Tongue (tissue), 2 donors: ENCODE measurements around the gene UBQLNL. TPM values are rescaled to one million over a fixed set of nuclear protein-coding genes. Genes with fewer than 3 reads are reported as not detected.
A peak's percentile ranks its signal among the peaks of the same experiment; 100 is the strongest.

ENCODE experiments used
- DNase-seq: peaks from one replicate; pipeline ENCODE4 v3.0.0-alpha.2; 2015
- total RNA-seq: library from RNA; depleted of rRNA; stranded (reverse); fragments of >200 nt; gene quantifications from one replicate; pipeline ENCODE4 v1.2.3, GENCODE V29; 2014

The UBQLNL gene
- 0.10 TPM for total RNA-seq

- no peak for DNase-seq
Observed at GRCh38 chr11:5516599-5516998, at the start of gene UBQLNL. Gene UBQLNL (minus strand): TSS chr11:5516699. CDS start chr11:5516441, 258 bp downstream.

- no peak for DNase-seq
Observed at GRCh38 chr11:5564259-5565019, 47.9 kb upstream of the UBQLNL start.

- DNase-seq: no peak
Observed at GRCh38 chr11:5557751-5558150, 41.3 kb upstream of the UBQLNL start.

GRCh38 chr11:5556596-5557188, 40.2 kb upstream of the UBQLNL start:
- no peak for DNase-seq

- no peak for DNase-seq
Observed at GRCh38 chr11:5553343-5553742, 36.8 kb upstream of the UBQLNL start.

- no peak for DNase-seq
Observed at GRCh38 chr11:5550440-5551095, 34.1 kb upstream of the UBQLNL start.

GRCh38 chr11:5548440-5548839, 31.9 kb upstream of the UBQLNL start, which contains the start of gene OR52H1:
Gene OR52H1 (minus strand): TSS chr11:5548540. CDS start chr11:5545505, 3,035 bp downstream.
- no peak for DNase-seq

- DNase-seq: no peak
Observed at GRCh38 chr11:5547982-5548381, 31.5 kb upstream of the UBQLNL start.

GRCh38 chr11:5546457-5546856, 30.0 kb upstream of the UBQLNL start:
- DNase-seq: no peak

GRCh38 chr11:5541427-5541826, 24.9 kb upstream of the UBQLNL start:
- no peak for DNase-seq

GRCh38 chr11:5536482-5536881, 20.0 kb upstream of the UBQLNL start:
- DNase-seq: no peak

GRCh38 chr11:5534046-5534445, 17.5 kb upstream of the UBQLNL start:
- no peak for DNase-seq

GRCh38 chr11:5531053-5531831, 14.7 kb upstream of the UBQLNL start:
- no peak for DNase-seq

GRCh38 chr11:5528495-5528894, 12.0 kb upstream of the UBQLNL start:
- no peak for DNase-seq

- no peak for DNase-seq
Observed at GRCh38 chr11:5527716-5528115, 11.2 kb upstream of the UBQLNL start.

GRCh38 chr11:5524756-5525155, 8.3 kb upstream of the UBQLNL start:
- DNase-seq: peak; percentile 41

GRCh38 chr11:5522308-5522707, 5.8 kb upstream of the UBQLNL start:
- no peak for DNase-seq

GRCh38 chr11:5521540-5521939, 5.0 kb upstream of the UBQLNL start:
- no peak for DNase-seq

GRCh38 chr11:5514841-5515240, 1.7 kb downstream of the UBQLNL start:
- no peak for DNase-seq

GRCh38 chr11:5509803-5510202, 6.7 kb downstream of the UBQLNL start, which contains the start of gene UBQLN3:
Gene UBQLN3 (minus strand): TSS chr11:5509957. CDS start chr11:5509558, 399 bp downstream.
- no peak for DNase-seq

- DNase-seq: no peak
Observed at GRCh38 chr11:5508605-5509004, 7.9 kb downstream of the UBQLNL start.

- peak; percentile 76 for DNase-seq
Observed at GRCh38 chr11:5507933-5508305, 8.6 kb downstream of the UBQLNL start.
